ENCODE results near the gene KIAA1755.

Gene KIAA1755

GRCh38 chr20:38202153-38202981 lies 58.2 kb downstream of the KIAA1755 start:
- no peak for TF ChIP-seq CTCF (IDR thresholded peaks at IDR 0.05; ENCODE audit: low read depth, low read length)
- in situ Hi-C loops (cut with HindIII; ENCODE audit: low sequenced_read_pairs), result no loop called here
- H3K4me3 ChIP-seq (ENCODE audit: low read depth, low read length), result no peak overlapping the region
- no peak for DNase-seq (ENCODE audit: low read depth, low spot score)

- TF ChIP-seq CTCF (IDR thresholded peaks at IDR 0.05; ENCODE audit: low read depth, low read length), result no peak
- no peak overlapping the region for H3K4me3 ChIP-seq (ENCODE audit: low read depth, low read length)
- in situ Hi-C loops (cut with HindIII; ENCODE audit: low sequenced_read_pairs), result no loop called here
- peak; percentile 72 for DNase-seq (ENCODE audit: low read depth, low spot score)
Measured at GRCh38 chr20:38201356-38201755, 59.2 kb downstream of the KIAA1755 start.

- no peak for TF ChIP-seq CTCF (IDR thresholded peaks at IDR 0.05; ENCODE audit: low read depth, low read length)
- in situ Hi-C loops (cut with HindIII; ENCODE audit: low sequenced_read_pairs), result no loop called here
- DNase-seq (ENCODE audit: low read depth, low spot score), result no peak
- H3K4me3 ChIP-seq (ENCODE audit: low read depth, low read length), result no peak overlapping the region
Measured at GRCh38 chr20:38200646-38201045, 59.9 kb downstream of the KIAA1755 start.

- DNase-seq (ENCODE audit: low read depth, low spot score), result no peak
Measured at GRCh38 chr20:38199501-38200390, 60.8 kb downstream of the KIAA1755 start.

GRCh38 chr20:38198238-38198861 lies 62.2 kb downstream of the KIAA1755 start:
- DNase-seq (ENCODE audit: low read depth, low spot score), result no peak
- no peak overlapping the region for H3K4me3 ChIP-seq (ENCODE audit: low read depth, low read length)
- TF ChIP-seq CTCF (IDR thresholded peaks at IDR 0.05; ENCODE audit: low read depth, low read length), result no peak
- in situ Hi-C loops (cut with HindIII; ENCODE audit: low sequenced_read_pairs), result no loop called here

More at GRCh38 chr20:38199501-38200390, 60.8 kb downstream of the KIAA1755 start:
- no peak overlapping the region for H3K4me3 ChIP-seq (ENCODE audit: low read depth, low read length)
- no peak for TF ChIP-seq CTCF (IDR thresholded peaks at IDR 0.05; ENCODE audit: low read depth, low read length)
- in situ Hi-C loops (cut with HindIII; ENCODE audit: low sequenced_read_pairs), result no loop called here

- DNase-seq (ENCODE audit: low read depth, low spot score), result no peak
- in situ Hi-C loops (cut with HindIII; ENCODE audit: low sequenced_read_pairs), result no loop called here
- TF ChIP-seq CTCF (IDR thresholded peaks at IDR 0.05; ENCODE audit: low read depth, low read length), result no peak
- no peak overlapping the region for H3K4me3 ChIP-seq (ENCODE audit: low read depth, low read length)
Measured at GRCh38 chr20:38197619-38198018, 62.9 kb downstream of the KIAA1755 start.

Data from astrocyte of the spinal cord (primary cell).